Measurements from ENCODE around the gene PGC.

GRCh38 chr6:41769376-41769775 lies 22.2 kb upstream of the PGC start:
- TF ChIP-seq, protein P1, sequence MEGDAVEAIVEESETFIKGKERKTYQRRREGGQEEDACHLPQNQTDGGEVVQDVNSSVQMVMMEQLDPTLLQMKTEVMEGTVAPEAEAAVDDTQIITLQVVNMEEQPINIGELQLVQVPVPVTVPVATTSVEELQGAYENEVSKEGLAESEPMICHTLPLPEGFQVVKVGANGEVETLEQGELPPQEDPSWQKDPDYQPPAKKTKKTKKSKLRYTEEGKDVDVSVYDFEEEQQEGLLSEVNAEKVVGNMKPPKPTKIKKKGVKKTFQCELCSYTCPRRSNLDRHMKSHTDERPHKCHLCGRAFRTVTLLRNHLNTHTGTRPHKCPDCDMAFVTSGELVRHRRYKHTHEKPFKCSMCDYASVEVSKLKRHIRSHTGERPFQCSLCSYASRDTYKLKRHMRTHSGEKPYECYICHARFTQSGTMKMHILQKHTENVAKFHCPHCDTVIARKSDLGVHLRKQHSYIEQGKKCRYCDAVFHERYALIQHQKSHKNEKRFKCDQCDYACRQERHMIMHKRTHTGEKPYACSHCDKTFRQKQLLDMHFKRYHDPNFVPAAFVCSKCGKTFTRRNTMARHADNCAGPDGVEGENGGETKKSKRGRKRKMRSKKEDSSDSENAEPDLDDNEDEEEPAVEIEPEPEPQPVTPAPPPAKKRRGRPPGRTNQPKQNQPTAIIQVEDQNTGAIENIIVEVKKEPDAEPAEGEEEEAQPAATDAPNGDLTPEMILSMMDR (IDR thresholded peaks at IDR 0.05 in 8 of 11, conservative IDR thresholded peaks at IDR 0.05 in 3 of 11), result no peak
- no peak for TF ChIP-seq POLR2AphosphoS5 (IDR thresholded peaks at IDR 0.05)
